Lung (tissue), 12 donors: ENCODE measurements around the gene MYL7. TPM values are rescaled to one million over a fixed set of nuclear protein-coding genes. Genes with fewer than 3 reads are reported as not detected.
"Not testable (repeated sequence)": the region's sequence is repeated elsewhere in the genome, so short reads cannot be mapped to it uniquely, and the experiment has no call there.

Experiments
- ATAC-seq: fragments of 200-7000 bp; cut with Tn5 transposase; one replicate; pipeline ENCODE4 v1.9.1; 2020; ENCODE audit warnings: moderate number of reproducible peaks; ENCODE audit not compliant: insufficient read depth, low FRiP score
- DNase-seq, 3 donors: peaks; one replicate each; pipeline ENCODE4 v3.0.0-alpha.2; 2013 to 2017
- H3K27ac ChIP-seq, 2 donors: one replicate each; pipeline ENCODE4 v1.5.1; 2013; ENCODE audit warnings: mild to moderate bottlenecking in 2 of 2, moderate library complexity in 2 of 2, control low read depth in 1 of 2, inconsistent platforms in 1 of 2, low read depth in 1 of 2, low read length in 1 of 2
- H3K27me3 ChIP-seq, 3 donors: one replicate each; pipeline ENCODE4 v1.5.1; 2013; ENCODE audit warnings: low read length in 2 of 3; ENCODE audit not compliant: control insufficient read depth in 3 of 3, insufficient read depth in 3 of 3
- H3K36me3 ChIP-seq, 4 donors: one replicate each; pipeline ENCODE4 v1.5.1; 2013; ENCODE audit warnings: low read length in 4 of 4, mild to moderate bottlenecking in 1 of 4, moderate library complexity in 1 of 4; ENCODE audit not compliant: control insufficient read depth in 4 of 4, insufficient read depth in 4 of 4
- H3K4me1 ChIP-seq, 5 donors: one replicate each; pipeline ENCODE4 v1.5.1; 2013; ENCODE audit warnings: low read length in 5 of 5, mild to moderate bottlenecking in 2 of 5, moderate library complexity in 1 of 5; ENCODE audit not compliant: control insufficient read depth in 5 of 5, insufficient read depth in 5 of 5
- H3K4me3 ChIP-seq: one replicate; pipeline ENCODE4 v1.5.1; 2013; ENCODE audit warnings: mild to moderate bottlenecking, control low read depth, moderate library complexity
- H3K9ac ChIP-seq, 2 donors: one replicate each; pipeline ENCODE4 v1.5.1; 2013; ENCODE audit warnings: low read length in 2 of 2, control low read depth in 1 of 2; ENCODE audit not compliant: insufficient read depth in 1 of 2
- H3K9me3 ChIP-seq, 4 donors: one replicate each; pipeline ENCODE4 v1.5.1; 2013; ENCODE audit warnings: low read length in 3 of 4, mild to moderate bottlenecking in 1 of 4, moderate library complexity in 1 of 4; ENCODE audit not compliant: control insufficient read depth in 4 of 4, insufficient read depth in 3 of 4
- WGBS, 2 donors: extraction: QIAGEN DNeasy Blood & Tissue Kit; methylation state at CpG; one replicate each; pipeline ENCODE4 v1.1.7; 2013; 5-methylcytosine and 5-hydroxymethylcytosine counted together
- polyA plus RNA-seq, 2 donors: library from polyadenylated mRNA; stranded (reverse); fragments of 200-250 nt; gene quantifications; one replicate each; pipeline ENCODE4 v1.2.1, GENCODE V29; 2013
- total RNA-seq, 2 donors: library from RNA; depleted of rRNA in 1 of 2; stranded (reverse); fragments of >200 nt in 1 of 2; gene quantifications; one replicate each; pipeline ENCODE4 v1.2.1, GENCODE V29; 2014 to 2021
- TF ChIP-seq, protein P1 (sequence below): IDR thresholded peaks from 2 replicates; pipeline ENCODE4 v1.5.1; 2012; ENCODE audit warnings: mild to moderate bottlenecking; ENCODE audit errors: control extremely low read depth, extremely low read depth
- donor health status: control.
- donor health status: control.
- donor health status: Bipolar disorder and iron deficiency.
- donor health status: healthy.
- donor health status: DM: yes; HTN: yes; CAD: no.

The MYL7 gene
- total and polyA plus RNA-seq, 4 donors, result 0.08 to 13.0 TPM; not detected in 2

DNA sequence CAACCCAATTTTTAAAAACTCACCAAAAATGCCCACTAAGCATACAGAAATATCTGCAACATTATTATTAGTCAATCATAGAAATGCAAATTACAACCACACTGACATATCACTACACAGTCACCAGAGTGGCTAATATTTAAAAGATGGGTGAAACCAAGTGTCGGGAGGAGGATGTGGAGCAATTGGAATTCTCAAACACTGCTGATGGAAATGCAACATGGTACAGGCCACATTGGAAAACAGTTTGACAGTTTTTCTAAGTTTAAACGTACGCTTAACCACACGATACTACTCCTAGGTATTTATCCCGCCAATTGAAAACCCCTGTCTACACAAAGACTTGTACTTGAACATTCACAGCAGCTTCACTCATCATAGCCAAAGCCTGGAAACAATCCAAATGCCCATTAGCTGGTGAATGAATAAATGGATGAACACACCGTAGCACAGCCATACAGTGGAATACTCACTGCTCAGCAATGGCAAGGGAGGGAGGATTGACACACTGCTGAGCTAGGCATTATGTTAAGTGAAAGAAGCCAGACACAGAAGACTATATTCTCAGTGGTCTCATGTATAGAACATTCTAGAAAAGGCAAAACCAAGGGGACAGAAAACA, 31.8 kb upstream of the MYL7 start:
- TF ChIP-seq, protein P1, sequence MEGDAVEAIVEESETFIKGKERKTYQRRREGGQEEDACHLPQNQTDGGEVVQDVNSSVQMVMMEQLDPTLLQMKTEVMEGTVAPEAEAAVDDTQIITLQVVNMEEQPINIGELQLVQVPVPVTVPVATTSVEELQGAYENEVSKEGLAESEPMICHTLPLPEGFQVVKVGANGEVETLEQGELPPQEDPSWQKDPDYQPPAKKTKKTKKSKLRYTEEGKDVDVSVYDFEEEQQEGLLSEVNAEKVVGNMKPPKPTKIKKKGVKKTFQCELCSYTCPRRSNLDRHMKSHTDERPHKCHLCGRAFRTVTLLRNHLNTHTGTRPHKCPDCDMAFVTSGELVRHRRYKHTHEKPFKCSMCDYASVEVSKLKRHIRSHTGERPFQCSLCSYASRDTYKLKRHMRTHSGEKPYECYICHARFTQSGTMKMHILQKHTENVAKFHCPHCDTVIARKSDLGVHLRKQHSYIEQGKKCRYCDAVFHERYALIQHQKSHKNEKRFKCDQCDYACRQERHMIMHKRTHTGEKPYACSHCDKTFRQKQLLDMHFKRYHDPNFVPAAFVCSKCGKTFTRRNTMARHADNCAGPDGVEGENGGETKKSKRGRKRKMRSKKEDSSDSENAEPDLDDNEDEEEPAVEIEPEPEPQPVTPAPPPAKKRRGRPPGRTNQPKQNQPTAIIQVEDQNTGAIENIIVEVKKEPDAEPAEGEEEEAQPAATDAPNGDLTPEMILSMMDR, result no peak
- Histone ChIP-seq H3K27ac (no peak overlapping the region), H3K9me3 (peaks cover 0 to 2% (median 0%) of the 10 kb centered on the region in 4 donors), H3K9ac (no peak overlapping the region), H3K27me3 (peaks cover 0 to 4% (median 0%) of the 10 kb centered on the region in 3 donors), H3K4me3 (no peak overlapping the region), H3K36me3 (no peaks in the 10 kb centered on the region), H3K4me1 (no peaks in the 10 kb centered on the region)
- ATAC-seq, result no peak
- no peak for DNase-seq
- WGBS, 2 donors, result 79 to 91% methylated on average over 6 of the region's 6 CpGs

DNA sequence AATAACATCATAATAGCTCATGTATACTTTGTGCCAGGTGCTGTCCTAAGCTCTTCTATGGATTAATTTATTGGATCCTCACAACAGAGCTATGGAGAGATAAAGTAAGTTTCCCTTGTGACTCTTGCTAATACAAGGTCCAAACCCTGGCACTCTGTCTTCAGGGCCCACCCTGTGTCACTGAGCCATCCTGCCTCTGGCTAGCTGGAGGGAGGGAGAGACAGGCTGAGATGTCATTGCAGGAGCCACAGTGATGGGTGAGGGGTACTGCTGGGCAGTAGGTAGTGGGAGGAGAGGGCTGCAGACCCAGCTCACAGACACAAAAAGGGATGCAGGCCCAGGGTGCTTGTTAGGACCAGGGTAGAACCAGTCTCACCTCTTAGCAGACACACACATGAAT, 31.2 kb upstream of the MYL7 start:
- TF ChIP-seq, protein P1, result no peak
- Histone ChIP-seq H3K9ac (no peak overlapping the region), H3K4me1 (no peaks in the 10 kb centered on the region), H3K9me3 (peaks cover 0 to 2% (median 0%) of the 10 kb centered on the region in 4 donors), H3K4me3 (no peak overlapping the region), H3K36me3 (no peaks in the 10 kb centered on the region), H3K27me3 (peaks cover 0 to 4% (median 0%) of the 10 kb centered on the region in 3 donors), H3K27ac (no peak overlapping the region)
- no peak for ATAC-seq
- no peak for DNase-seq

DNA sequence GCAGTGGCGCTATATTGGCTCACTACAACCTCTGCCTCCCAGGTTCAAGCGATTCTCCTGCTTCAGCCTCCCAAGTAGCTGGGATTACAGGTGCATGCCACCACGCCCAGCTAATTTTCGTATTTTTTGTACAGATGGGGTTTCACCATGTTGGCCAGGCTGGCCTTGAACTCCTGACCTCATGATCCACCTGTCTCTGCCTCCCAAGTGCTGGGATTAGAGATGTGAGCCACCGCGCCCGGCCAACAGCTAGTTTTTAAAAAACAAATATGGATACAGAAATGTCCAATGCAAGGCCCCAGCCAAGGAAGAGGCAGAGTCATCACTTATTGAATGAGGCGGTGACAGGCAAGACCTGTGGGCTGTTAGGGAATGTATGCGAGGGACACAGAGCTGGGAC, 30.8 kb upstream of the MYL7 start:
- H3K9ac ChIP-seq, H3K4me1 ChIP-seq, H3K9me3 ChIP-seq, H3K36me3 ChIP-seq, H3K27ac ChIP-seq, H3K4me3 ChIP-seq, DNase-seq, H3K27me3 ChIP-seq, ATAC-seq: not testable (repeated sequence)
- WGBS, 2 donors, result 96 to 97% methylated on average over 9 of the region's 9 CpGs

DNA sequence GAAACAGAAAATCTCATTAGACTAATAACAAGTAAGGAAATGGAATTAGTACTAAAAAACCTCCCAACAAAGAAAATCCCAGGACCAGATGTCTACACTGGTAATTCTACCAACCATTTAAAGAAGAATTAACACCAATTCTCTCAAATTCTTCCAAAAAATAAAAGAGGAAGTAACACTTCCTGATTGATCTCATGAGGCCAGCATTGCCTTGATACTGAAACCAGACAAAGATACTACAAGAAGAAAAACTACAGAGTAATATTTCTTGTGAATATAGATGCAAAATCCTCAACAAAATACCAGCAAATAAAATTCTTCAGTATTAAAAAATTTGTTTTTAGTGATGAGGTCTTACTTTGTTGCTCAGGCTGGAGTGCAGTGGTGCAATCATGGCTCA, 26.8 kb upstream of the MYL7 start:
- Histone ChIP-seq H3K4me3 (no peak overlapping the region), H3K4me1 (no peaks in the 10 kb centered on the region), H3K27me3 (no peaks in the 10 kb centered on the region), H3K36me3 (no peaks in the 10 kb centered on the region), H3K9me3 (peaks cover 0 to 4% (median 0%) of the 10 kb centered on the region in 4 donors), H3K27ac (no peak overlapping the region), H3K9ac (no peak overlapping the region)
- TF ChIP-seq, protein P1, result no peak
- ATAC-seq (no peak), DNase-seq (no peak)
